GM19324 (cell line): Measurements from ENCODE around the gene TSPAN9.

Experiments used
- ATAC-seq: cut with Tn5 transposase; IDR thresholded peaks from one replicate; pipeline ENCODE4 v1.9.1; 2021; ENCODE audit warnings: mild to moderate bottlenecking, moderate library complexity; ENCODE audit not compliant: unreplicated experiment, low FRiP score

The TSPAN9 gene

DNA sequence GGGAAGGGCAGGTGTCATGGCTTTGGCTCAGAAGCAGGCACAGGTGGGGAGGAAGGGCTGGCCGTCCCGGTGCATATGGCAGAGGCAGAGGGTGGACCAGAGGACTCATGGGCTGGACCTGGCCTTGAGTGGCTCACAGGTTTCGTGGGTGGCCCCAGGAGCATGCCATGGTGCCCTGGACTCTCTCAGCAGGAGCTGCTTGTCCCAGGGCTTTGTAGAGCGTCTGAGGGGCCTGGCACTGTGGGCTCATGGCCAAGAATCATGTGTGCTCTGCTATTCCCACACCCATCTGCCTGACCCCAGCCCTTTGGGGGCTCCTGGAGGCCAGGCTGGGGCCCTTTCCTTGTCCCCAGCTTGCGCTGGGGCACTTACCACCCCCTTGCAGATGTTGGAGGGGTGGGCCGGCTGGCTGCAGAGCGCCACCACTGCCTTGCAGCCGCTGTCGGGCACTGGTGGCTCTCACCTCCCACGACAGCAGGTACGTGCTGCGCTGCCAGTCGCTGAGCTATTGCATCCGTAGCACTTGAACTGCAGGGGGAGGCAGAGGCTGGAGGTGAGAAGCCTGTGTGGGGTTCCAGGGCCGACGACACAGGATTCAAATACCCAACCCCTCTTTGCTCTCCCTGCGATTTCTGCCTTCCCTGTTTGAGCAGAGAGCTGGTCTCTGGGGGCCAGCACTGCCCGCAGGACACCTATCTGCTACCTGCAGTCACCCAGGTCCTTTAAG is 226.4 kb downstream of the TSPAN9 start:
- ATAC-seq: no peak

DNA sequence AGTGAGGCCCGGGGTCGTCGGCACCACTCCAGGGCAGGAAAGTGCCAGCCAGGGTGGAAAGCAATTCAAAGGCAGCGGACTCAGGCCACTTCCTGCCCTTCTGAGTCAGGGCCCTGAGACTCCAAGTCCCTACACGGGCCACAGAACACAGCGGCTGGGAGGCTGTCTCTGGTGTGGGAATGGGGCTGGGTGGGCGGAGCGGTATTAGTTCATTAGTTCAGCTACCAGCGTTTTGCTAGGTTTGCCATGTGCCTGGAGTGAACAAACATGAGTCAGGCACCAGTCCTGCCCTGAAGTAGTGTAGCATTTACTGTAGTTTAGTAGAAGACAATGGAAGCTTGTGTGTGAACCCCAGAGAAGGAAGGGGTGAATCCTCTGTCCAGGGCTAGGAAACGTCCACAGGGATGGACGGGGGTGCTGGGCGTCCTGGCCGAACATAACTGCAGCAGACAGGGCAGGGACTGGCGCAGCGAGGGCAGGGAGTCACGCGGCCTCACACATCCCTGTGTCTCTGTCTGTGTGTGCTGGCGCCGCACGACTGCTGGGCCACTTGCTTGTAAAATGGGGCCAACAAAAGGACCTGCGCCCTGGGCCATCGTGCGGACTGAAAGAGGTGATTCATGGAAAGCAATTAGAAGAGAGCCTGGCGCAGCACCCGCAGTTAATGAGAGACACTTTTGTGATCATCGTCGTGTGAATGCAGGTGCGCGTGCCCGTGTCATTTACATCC is 227.4 kb downstream of the TSPAN9 start:
- no peak for ATAC-seq

DNA sequence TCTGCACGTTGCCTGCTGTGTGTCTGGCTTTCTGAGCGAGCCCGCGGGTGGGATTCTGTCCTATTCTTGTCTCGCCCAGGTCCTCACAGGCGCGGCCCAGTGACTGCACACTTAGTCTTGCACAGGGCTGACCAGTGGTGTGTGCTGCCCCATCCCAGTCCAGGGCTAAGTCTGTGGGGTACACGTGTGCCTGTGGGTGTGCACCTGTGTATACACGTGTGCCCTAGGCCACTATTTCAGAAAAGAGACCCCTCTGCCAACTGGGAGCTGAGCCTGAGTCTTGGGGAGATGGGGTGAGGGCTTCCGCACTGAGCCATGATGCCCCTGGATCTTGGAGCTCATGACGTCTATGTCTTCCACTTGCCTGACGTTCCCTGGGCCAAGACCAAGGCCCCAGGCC is 228.3 kb downstream of the TSPAN9 start:
- no peak for ATAC-seq

DNA sequence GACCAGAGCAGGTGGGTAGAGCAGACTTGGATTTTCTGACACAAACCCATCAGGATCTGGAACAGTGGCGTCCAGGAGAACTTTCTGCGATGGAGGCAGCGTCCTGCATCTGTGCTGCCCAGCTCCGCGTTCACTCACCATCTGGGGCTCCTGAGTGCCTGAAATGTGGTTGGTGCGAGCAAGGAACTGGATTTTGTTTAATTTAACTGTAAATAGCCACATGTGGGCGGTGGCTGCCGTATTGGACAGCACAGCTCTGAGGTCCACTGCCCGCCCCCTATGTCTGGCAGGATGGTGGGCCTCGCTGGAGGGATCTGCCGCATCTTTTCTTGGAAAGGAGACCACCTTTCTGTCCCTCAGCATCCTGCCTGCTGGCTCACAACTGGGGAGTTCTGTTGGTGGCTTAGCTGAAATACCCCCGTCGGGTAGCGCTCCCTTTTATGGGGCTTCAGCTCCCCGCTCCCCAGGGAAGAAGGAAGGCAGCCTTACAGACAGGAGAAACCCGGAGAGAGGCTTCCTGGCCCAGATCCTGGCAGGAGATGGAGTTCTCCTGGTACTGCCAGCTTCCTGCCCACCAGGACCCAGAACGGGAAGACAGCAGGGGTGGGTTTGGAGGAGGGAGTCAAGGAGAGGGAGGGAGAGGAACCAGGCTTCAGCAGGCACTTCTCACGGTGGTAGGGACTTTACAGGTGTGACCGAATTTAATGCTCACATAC is 228.9 kb downstream of the TSPAN9 start:
- no peak for ATAC-seq

DNA sequence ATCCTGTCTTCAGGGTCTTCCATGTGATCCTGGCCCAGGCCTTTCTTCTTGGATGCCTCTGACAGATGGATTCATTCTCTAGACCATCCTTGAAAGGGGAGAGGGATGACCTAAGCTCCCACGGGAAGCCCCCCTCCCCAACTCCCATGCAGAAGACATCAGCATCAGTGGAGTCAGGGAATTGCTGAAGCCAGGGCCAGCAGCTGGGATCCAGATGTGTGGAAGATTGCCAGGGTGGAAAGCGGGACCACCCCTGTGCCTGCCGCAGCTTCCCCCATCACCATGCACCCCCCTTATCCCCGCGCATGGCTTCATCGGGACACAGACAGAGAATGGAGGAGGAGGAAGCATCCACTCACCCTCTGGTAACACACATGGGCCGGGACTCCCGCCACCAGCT is 230.2 kb downstream of the TSPAN9 start:
- ATAC-seq: no peak

DNA sequence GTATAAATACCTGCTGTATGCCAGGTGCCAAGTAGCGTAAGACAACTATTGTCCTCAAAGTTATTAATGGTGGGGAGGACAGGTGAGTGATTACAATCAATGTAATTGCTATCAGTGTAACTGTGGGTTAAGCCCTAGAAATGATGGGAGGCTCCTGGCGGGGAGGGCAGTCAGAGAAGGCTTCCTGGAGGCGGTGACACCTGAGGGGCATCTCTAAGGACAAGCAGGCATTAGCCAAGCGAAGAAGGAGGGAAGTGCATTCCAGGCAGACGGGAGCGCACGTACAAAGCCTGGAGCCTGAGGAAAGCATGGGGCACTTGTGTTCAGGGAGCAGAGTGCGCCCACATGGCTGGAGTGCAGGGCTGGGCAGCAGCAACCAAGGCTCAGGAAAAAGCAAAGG is 230.9 kb downstream of the TSPAN9 start:
- no peak for ATAC-seq

DNA sequence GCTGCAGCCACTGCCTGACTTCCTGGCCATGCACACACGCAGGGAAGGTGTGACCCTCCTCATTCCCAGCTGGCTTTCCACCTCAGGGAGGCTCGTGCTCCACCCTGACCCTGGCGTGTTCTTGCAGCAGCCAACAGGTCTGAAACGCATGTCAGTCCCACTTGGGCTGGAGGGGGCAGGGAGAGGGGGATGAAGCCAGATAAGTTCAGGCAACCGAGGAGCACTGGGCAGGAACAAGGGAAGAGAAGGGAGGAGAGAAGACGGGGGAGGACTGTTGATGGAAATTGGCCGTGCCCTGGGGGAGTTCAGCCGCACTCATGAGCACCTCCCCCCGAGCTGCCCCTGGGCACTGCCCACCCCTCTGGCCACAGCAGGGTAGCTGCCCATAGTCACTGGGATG is 231.4 kb downstream of the TSPAN9 start:
- ATAC-seq: no peak

DNA sequence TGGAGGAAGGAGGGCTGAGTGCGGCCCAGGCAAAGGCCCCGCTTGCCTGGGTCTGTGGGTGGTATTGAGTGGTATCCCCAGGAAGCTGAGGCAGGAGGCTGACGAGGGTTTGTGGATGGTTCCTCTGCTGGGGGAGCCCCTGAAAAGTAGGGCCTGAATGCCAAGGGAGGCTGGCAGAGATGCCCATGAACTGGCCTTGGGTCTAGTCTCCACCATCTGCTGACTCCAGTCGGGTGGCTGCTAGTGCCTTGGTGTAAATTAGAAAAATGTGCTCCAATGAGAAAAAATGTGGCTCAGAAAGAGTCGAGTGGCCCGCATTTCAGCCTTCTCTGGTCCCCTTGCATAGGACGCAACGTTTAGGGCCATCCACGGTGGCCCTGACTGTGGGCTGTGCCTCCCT is 232.6 kb downstream of the TSPAN9 start:
- no peak for ATAC-seq

DNA sequence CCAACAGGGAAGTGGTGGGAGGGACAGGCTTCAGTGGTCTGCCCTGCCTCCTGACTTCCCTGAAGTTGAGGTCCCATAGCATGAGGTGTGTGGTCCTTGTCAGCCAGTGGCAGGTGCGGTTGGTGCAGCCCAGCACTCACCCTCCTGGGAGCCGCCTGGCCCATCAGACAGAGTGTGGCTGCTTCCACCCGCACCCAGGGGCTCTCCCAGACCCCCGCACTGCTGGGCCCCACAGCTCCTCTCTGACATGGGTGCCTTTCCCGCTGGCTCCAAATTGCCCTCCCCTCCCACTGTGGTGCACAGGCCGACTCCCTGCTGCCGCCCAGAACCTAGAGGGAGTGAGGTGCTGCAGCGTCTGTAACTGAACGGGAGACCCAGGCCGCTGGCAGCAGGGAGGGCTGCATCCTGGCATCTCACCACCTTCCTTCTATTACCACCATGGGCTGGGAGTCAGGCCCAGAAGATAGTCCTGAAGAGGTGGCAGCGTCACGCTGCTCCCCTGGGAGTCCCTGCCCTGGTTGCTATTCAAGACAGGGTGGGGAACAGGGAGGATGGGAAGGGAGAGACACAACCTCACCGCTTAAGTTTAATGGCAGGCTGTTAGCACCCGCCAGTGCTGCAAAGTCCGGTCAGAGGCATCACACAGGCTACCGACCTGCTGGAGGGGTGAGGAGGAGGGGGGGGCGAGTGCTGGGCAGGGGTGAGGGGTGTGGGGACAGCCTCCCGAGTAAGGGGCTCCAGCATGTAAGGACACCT is 233.3 kb downstream of the TSPAN9 start:
- ATAC-seq: no peak

DNA sequence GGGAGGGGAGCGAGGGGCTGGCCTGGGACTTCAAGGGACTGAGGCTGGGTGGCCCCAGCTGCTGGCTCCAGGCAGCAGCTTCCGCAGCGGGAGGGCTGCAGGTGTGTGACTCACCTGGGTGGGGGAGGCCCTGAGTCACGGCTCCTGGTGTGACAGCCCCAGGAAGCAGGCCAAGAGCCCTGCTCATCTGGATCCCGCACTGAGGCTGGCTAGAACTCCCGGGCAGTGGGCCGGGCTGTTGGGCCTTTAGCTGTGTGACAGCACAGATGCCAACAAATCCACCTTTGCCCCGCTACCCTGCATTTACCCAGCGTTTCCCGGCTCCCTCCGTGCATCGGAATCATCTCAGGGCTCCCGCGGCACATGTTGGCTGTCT is 233.8 kb downstream of the TSPAN9 start:
- ATAC-seq: no peak

DNA sequence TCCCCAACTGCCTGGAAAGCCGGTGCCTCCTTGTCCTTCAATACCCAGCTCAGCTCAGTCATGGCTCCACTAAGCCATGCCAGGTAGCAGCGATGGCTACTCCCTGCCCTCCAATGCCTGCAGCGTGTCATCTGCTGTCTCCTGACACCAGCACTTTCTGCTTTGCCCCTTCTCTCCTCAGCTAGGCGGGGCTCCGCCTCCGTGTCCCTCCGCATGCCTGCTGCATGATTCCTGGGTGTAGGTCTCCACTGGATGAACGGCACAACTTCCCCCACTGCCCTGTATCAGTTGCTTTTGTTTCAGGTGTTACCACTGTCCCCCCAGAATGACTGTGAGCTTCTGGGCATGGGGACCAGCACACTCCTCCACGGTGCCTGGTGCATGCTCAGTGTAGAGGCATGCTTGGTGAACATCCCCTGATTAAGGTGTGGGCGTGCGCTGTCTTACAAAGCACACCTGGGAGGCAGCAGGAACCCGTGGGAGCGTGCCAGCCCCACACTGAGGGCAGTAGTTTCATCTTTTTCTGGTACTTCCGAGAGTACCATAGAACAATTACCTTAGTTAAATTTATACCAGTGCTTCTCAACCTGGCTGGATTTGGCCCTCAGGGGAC is 234.4 kb downstream of the TSPAN9 start:
- no peak for ATAC-seq

DNA sequence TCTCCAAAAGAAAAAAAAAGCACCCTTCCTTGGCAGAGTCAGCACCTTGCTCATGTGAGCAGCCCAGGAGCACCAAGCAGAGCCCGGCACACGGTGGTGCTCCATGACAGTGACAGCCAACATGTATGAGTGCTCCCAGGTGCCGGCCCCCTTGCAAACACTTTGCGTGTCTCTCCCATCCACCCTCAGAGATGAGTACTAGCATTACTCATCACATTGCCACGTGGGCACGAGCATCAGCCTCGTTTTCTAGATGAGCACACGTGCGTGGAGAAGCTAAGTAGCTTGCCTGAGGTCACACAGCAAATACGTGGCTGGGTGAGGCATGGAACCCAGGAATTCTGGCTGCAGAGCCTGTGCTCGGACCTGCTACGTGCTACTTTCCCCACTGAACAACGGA is 235.9 kb downstream of the TSPAN9 start:
- no peak for ATAC-seq

DNA sequence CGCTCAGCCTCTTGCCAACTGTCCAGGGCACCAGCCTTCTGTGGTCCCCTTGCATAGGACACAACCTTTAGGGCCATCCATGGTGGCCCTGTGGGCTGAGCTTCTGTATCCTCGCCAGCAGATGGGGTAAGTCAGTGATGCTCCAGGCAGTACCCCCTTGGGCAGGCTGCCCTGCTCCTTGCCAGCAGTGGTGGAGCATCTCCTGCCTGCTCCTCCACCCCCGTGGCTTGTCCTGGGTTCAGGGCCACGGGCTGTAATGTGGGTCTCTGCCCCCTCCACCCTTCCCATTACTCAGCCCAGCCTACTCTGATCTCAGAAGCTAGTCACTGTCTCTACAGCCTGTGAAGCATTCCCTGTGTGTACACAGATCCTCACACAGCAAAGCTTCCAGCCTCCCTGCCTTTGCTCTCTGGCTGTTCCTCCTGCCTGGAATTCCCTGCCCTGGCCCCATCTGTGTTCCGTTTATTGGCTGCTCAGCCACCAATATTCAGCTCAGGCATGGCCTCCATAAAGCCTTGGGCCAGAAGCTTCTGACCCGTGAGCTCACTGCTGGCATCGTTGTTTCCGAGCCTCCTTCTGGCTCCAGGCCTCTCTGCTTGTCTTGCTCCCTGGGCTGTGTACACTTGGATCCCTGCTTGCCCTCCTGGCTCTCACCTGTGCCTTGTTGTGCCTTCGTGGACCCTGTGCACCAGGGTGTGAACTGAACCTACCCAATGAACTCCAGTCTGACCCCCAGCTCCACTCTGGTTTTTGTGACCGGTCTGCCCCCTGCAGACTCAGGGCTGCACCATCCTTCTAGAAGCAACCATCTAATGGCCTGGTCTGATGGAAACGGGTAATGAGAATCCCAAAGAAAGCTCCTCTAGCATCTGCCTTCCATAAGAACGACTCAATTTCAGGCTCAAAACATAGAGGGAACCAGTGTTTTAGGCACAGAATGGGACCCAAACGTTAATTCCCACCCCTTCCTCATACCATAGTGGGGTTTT is 236.8 kb downstream of the TSPAN9 start:
- ATAC-seq: no peak

DNA sequence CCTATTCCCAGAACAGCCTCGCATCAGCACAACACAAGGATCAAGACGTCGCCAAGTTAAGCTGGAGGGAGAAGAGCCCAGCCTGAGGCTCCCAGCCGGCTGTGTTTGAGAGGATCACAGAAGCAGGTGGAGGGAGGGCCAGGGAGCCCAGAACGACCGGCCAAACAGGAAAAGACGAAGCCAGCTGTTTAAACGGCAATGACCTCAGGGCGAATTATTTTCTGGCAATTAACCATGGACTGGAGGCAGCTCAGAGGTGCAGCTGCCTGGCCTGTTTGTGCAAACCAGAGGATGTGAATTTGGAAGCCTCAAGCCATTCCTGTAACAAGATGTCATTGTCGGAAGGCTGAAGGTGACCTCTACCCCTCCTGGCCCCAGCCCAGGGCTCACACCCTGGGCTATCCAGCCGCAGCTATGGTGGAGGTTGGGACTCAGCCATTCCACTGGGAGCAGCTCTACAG is 238.1 kb downstream of the TSPAN9 start:
- no peak for ATAC-seq

DNA sequence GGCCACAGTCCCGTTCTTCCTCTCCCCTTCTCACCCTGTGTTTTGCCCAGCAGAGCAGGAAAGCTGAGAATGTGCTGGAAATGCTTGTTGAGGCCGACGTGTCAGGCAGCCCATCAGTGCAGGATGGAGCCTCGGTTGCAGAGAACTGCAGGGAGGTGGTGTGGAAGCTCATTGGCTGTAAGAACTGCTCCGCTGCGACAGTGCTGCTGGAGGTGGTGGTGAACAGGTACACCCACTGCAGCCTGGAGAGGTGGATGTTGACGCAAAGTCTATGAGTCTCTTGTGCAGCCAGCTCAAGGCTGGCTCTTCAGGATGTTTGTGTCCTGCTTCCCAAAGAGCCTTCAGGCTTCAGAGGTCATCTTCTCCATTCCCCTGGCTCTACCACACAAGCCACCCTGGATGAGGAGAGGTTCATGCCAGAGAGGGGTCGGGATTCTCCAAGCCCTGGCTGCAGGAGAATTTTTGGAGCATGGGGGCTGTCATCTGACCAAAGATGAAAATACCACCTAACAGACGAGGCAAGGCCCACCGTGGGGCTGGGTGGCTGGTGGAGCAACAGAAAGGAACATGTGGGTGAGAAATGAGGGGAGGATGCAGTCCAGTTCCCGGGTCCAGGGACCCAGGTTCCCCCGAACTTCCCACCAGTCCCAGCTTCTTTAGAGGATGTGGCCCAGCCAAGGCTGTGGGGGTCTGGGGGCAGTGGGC is 239.7 kb downstream of the TSPAN9 start:
- ATAC-seq: no peak

DNA sequence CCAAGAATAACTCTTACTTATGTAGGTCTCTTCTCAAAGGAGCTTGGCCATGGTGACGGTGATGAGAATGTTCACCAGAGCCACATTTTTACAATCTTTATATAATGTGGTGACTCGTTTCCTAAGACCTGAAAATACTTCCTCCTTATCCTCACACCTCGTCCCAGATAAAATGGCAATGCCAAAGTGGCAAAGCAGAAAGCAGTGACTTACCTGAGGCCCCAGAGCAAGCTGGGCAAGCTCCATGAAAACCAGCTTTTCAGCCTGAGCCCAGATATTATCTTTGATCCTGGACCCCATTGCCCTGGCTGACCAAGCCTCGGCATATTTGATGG is 240.3 kb downstream of the TSPAN9 start:
- no peak for ATAC-seq

DNA sequence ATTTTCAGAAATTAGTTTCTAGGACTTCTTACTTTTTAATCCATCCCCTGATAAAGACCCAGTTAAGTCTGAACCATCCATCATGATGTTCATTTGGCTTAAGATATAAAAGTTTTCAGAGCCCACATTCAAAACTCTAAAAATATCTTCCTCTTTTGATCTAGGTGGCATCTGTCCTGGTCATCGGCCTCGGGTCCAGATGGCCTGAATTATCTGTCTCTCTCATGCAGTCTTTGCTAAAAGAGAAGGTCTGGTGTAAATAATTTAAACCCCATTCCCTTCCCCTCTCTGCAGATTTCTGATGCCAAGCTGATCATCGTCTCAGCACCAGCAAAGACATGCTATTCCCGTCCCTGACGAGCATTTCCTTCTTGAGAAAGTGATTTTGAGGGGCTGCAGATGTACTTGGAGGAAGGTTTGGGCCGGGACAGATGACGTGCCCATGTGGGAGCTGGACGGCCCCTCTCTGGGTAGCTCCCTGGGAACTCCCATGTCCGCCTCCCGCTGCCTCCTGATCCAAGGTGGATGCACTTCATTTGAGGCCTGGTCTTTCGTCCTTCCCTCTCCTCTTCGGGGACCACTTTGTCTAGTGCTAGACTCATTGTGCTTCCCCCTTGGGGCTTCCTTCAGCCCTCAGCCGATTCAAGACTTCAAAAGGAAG is 240.8 kb downstream of the TSPAN9 start:
- no peak for ATAC-seq
